AG04450 (cell line): ENCODE results near the gene ARHGEF38. TPM values are rescaled to one million over a fixed set of nuclear protein-coding genes. Genes with fewer than 3 reads are reported as not detected.

ENCODE experiments used
- CTCF ChIA-PET: fragments of 300-600, 350-600 bp; formaldehyde crosslinking; extraction: SDS; loops from one replicate; lab custom pipeline; 2022; ENCODE audit warnings: antibody characterized with exemption, inconsistent platforms; lab: Charles Lee
- POLR2A ChIA-PET: fragments of 350-600 bp; formaldehyde crosslinking; extraction: SDS; loops from one replicate; lab custom pipeline; 2021; ENCODE audit warnings: antibody characterized with exemption, inconsistent platforms; lab: Yijun Ruan, JAX
- DNase-seq: peaks from one replicate; pipeline ENCODE4 v3.0.0-alpha.2; 2011; ENCODE audit warnings: low read depth, low spot score
- H3K27ac ChIP-seq: one replicate; pipeline ENCODE4 v1.5.1; 2012; ENCODE audit warnings: low read depth, low read length, control low read depth
- H3K27me3 ChIP-seq: one replicate; pipeline ENCODE4 v1.6.0; 2012; ENCODE audit warnings: low read length; ENCODE audit not compliant: control insufficient read depth, insufficient read depth
- H3K4me3 ChIP-seq: 2 replicates; pipeline ENCODE4 v1.5.1; 2011; ENCODE audit warnings: mild to moderate bottlenecking, low read depth, low read length, control low read depth
- H3K9me3 ChIP-seq: 2 replicates; pipeline ENCODE4 v1.5.1; 2012; ENCODE audit warnings: low read length; ENCODE audit not compliant: control insufficient read depth, insufficient read depth
- CTCF ChIP-seq: IDR thresholded peaks from 2 replicates; pipeline ENCODE4 v1.5.1; 2011; ENCODE audit warnings: low read depth, low read length, control low read depth, inconsistent platforms
- polyA plus RNA-seq: library from polyadenylated mRNA; depleted of rRNA; stranded (reverse); fragments of >200 nt; gene quantifications from 2 replicates; pipeline ENCODE4 v1.2.3, GENCODE V29; 2011

The ARHGEF38 gene
- polyA plus RNA-seq, 1 experiment = not detected

- no peak overlapping the region for H3K27ac ChIP-seq
- POLR2A ChIA-PET = no interaction called here
- no peak for TF ChIP-seq CTCF
- DNase-seq = no peak
- H3K27me3 ChIP-seq = no peaks in the 10 kb centered on the region
- H3K4me3 ChIP-seq = no peak overlapping the region
- H3K9me3 ChIP-seq = no peaks in the 10 kb centered on the region
- CTCF ChIA-PET = no interaction called here
Observed at GRCh38 chr4:105588252-105588651, 35.8 kb downstream of the ARHGEF38 start.

GRCh38 chr4:105591573-105591972, 39.2 kb downstream of the ARHGEF38 start:
- Histone ChIP-seq H3K27ac (no peak overlapping the region), H3K27me3 (peaks cover 3% of the 10 kb centered on the region), H3K9me3 (no peaks in the 10 kb centered on the region), H3K4me3 (no peak overlapping the region)
- no peak for DNase-seq
- POLR2A ChIA-PET = no interaction called here
- CTCF ChIA-PET = no interaction called here
- no peak for TF ChIP-seq CTCF

- CTCF ChIA-PET = no interaction called here
- peaks cover 3% of the 10 kb centered on the region for H3K27me3 ChIP-seq
- H3K27ac ChIP-seq = no peak overlapping the region
- POLR2A ChIA-PET = no interaction called here
- no peak for DNase-seq
- no peaks in the 10 kb centered on the region for H3K9me3 ChIP-seq
- no peak overlapping the region for H3K4me3 ChIP-seq
- no peak for TF ChIP-seq CTCF
Observed at GRCh38 chr4:105594099-105595010, 41.9 kb downstream of the ARHGEF38 start.

- Histone ChIP-seq H3K27ac (no peak overlapping the region), H3K27me3 (peaks cover 3% of the 10 kb centered on the region), H3K4me3 (no peak overlapping the region), H3K9me3 (no peaks in the 10 kb centered on the region)
- POLR2A ChIA-PET = no interaction called here
- no peak for TF ChIP-seq CTCF
- CTCF ChIA-PET = no interaction called here
- no peak for DNase-seq
Observed at GRCh38 chr4:105596684-105597083, 44.3 kb downstream of the ARHGEF38 start.

- H3K4me3 ChIP-seq = no peak overlapping the region
- TF ChIP-seq CTCF = no peak
- ChIA-PET CTCF (no interaction called here), POLR2A (no interaction called here)
- no peak overlapping the region for H3K27ac ChIP-seq
- no peaks in the 10 kb centered on the region for H3K9me3 ChIP-seq
- H3K27me3 ChIP-seq = peaks cover 3% of the 10 kb centered on the region
- DNase-seq = no peak
Observed at GRCh38 chr4:105598052-105598451, 45.6 kb downstream of the ARHGEF38 start.
